Measurements from ENCODE around the gene PRR5. TPM values are rescaled to one million over a fixed set of nuclear protein-coding genes. Genes with fewer than 3 reads are reported as not detected.
"Not testable (repeated sequence)": the region's sequence is repeated elsewhere in the genome, so short reads cannot be mapped to it uniquely, and the experiment has no call there.

Gene PRR5
- total RNA-seq, 1 experiment from 2014 or later: 11.8 TPM

- H3K4me2 ChIP-seq (ENCODE audit: insufficient read depth, insufficient read length, low read length): no peak overlapping the region
- H2BK20ac ChIP-seq (ENCODE audit: low read depth, low read length, poor library complexity, severe bottlenecking): no peak overlapping the region
- H3K27ac ChIP-seq (ENCODE audit: insufficient read length, low read depth, low read length): no peak overlapping the region
- H4K91ac ChIP-seq (ENCODE audit: insufficient read length, low read depth, low read length): no peak overlapping the region
- no peaks in the 10 kb centered on the region for H4K20me1 ChIP-seq (ENCODE audit: control insufficient read depth, insufficient read depth, insufficient read length)
- no peak overlapping the region for H3T11ph ChIP-seq (ENCODE audit: low read length)
- no peak for DNase-seq
- no peak overlapping the region for H3K23ac ChIP-seq (ENCODE audit: insufficient read length, low read depth, low read length)
- H3K79me1 ChIP-seq (ENCODE audit: insufficient read depth, low read depth, low read length, poor library complexity, severe bottlenecking): no peaks in the 10 kb centered on the region
- no peak overlapping the region for H2BK120ac ChIP-seq (ENCODE audit: low read depth, low read length, poor library complexity, severe bottlenecking)
- H2BK5ac ChIP-seq (ENCODE audit: insufficient read length, low read length): no peak overlapping the region
- TF ChIP-seq CTCF (conservative IDR thresholded peaks at IDR 0.05): no peak
- H2AFZ ChIP-seq (ENCODE audit: low read length): no peak overlapping the region
- no peak overlapping the region for H2AK5ac ChIP-seq (ENCODE audit: insufficient read length, low read length)
- no peak overlapping the region for H4K8ac ChIP-seq (replicated peaks; ENCODE audit: insufficient read length, low read depth, low read length)
- no peak overlapping the region for H3K9ac ChIP-seq (ENCODE audit: extremely low read depth, insufficient read length, low read length)
- no peak overlapping the region for H3K18ac ChIP-seq (ENCODE audit: insufficient read length, low read depth, low read length)
- no peak overlapping the region for H3K4ac ChIP-seq (ENCODE audit: low read depth, low read length)
- H2BK12ac ChIP-seq (ENCODE audit: insufficient read length, low read depth, low read length): no peak overlapping the region
- H3K14ac ChIP-seq (ENCODE audit: insufficient read depth, low read length): no peak overlapping the region
- H3K23me2 ChIP-seq (ENCODE audit: insufficient read length, low read depth, low read length, poor library complexity, severe bottlenecking): peaks cover 4% of the 10 kb centered on the region
- no peaks in the 10 kb centered on the region for H3K9me3 ChIP-seq (ENCODE audit: control insufficient read depth, low read depth, low read length)
- Mint-ChIP-seq H3K27me3 (ENCODE audit: low read depth) (peaks cover 48% of the 10 kb centered on the region), H3K4me3 (no peak overlapping the region), H3K9me3 (no peaks in the 10 kb centered on the region), H3K36me3 (ENCODE audit: insufficient read depth in 1 of 3, low read depth in 3 of 3) (no peaks in the 10 kb centered on the region), H3K27ac (no peak overlapping the region), H3K4me1 (peaks cover 4 to 11% of the 10 kb centered on the region in 2 experiments; a peak in 2 of 4 replicates)
- peaks cover 5% of the 10 kb centered on the region for H3K27me3 ChIP-seq (ENCODE audit: insufficient read depth, low read length)
- H3K56ac ChIP-seq (ENCODE audit: insufficient read length, low read depth, low read length): no peak overlapping the region
- no CpG with 5 or more reads among the region's 8 CpGs for WGBS (ENCODE audit: extremely low coverage, insufficient read length, low lambda C conversion rate)
- no peak overlapping the region for H2BK15ac ChIP-seq (ENCODE audit: low read depth, low read length)
- no peaks in the 10 kb centered on the region for H3K79me2 ChIP-seq (ENCODE audit: insufficient read depth, low read length)
- H3K4me1 ChIP-seq (ENCODE audit: insufficient read depth, low read length): no peaks in the 10 kb centered on the region
- H4K5ac ChIP-seq (ENCODE audit: insufficient read length, low read depth, low read length): no peak overlapping the region
Measured at GRCh38 chr22:44673406-44673805, 28.6 kb upstream of the PRR5 start.

DNA sequence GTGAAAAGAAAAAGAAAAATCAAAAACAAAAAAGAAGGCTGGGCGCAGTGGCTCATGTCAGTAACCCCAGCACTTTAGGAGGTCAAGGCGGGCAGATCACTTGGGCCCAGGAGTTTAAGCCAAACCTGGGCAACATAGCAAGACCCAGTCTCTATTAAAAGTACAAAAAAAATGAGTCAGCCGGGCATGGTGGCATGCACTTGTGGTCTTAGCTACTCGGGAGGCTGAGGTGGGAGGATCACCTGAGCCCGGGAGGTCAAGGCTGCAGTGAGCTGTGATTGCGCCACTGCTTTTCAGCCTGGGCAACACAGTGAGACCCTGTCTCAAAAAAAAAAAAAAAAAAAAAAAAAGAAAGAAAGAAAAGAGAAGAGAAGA is 26.0 kb upstream of the PRR5 start:
- H4K20me1 ChIP-seq (ENCODE audit: control insufficient read depth, insufficient read depth, insufficient read length); H3K23me2 ChIP-seq (ENCODE audit: insufficient read length, low read depth, low read length, poor library complexity, severe bottlenecking); H4K5ac ChIP-seq (ENCODE audit: insufficient read length, low read depth, low read length); H3K9me3 ChIP-seq (ENCODE audit: control insufficient read depth, low read depth, low read length); H3K4me3 Mint-ChIP-seq; H2AFZ ChIP-seq (ENCODE audit: low read length); H2AK5ac ChIP-seq (ENCODE audit: insufficient read length, low read length); H3K27ac ChIP-seq (ENCODE audit: insufficient read length, low read depth, low read length); H3K27me3 ChIP-seq (ENCODE audit: insufficient read depth, low read length); H3K4ac ChIP-seq (ENCODE audit: low read depth, low read length); H3K56ac ChIP-seq (ENCODE audit: insufficient read length, low read depth, low read length); H3K79me2 ChIP-seq (ENCODE audit: insufficient read depth, low read length); H4K91ac ChIP-seq (ENCODE audit: insufficient read length, low read depth, low read length); H3K79me1 ChIP-seq (ENCODE audit: insufficient read depth, low read depth, low read length, poor library complexity, severe bottlenecking); H3K4me2 ChIP-seq (ENCODE audit: insufficient read depth, insufficient read length, low read length); DNase-seq; H3K23ac ChIP-seq (ENCODE audit: insufficient read length, low read depth, low read length); H3K18ac ChIP-seq (ENCODE audit: insufficient read length, low read depth, low read length); H2BK20ac ChIP-seq (ENCODE audit: low read depth, low read length, poor library complexity, severe bottlenecking); H4K8ac ChIP-seq (replicated peaks; ENCODE audit: insufficient read length, low read depth, low read length); H2BK5ac ChIP-seq (ENCODE audit: insufficient read length, low read length); H3K27ac Mint-ChIP-seq; H3K4me1 ChIP-seq (ENCODE audit: insufficient read depth, low read length); H3K9ac ChIP-seq (ENCODE audit: extremely low read depth, insufficient read length, low read length); H3K9me3 Mint-ChIP-seq; H3K14ac ChIP-seq (ENCODE audit: insufficient read depth, low read length); H2BK12ac ChIP-seq (ENCODE audit: insufficient read length, low read depth, low read length); H3K36me3 Mint-ChIP-seq (ENCODE audit: insufficient read depth in 1 of 3, low read depth in 3 of 3); H2BK120ac ChIP-seq (ENCODE audit: low read depth, low read length, poor library complexity, severe bottlenecking); H3T11ph ChIP-seq (ENCODE audit: low read length); H2BK15ac ChIP-seq (ENCODE audit: low read depth, low read length): not testable (repeated sequence)
- WGBS (ENCODE audit: extremely low coverage, insufficient read length, low lambda C conversion rate): no CpG with 5 or more reads among the region's 6 CpGs
- Mint-ChIP-seq H3K4me1 (peaks cover 4 to 27% of the 10 kb centered on the region in 2 experiments; a peak in 2 of 4 replicates), H3K27me3 (ENCODE audit: low read depth) (peaks cover 29% of the 10 kb centered on the region)
